HG03280 (cell line): ENCODE measurements around the gene DLGAP4.
"Not testable (repeated sequence)": the region's sequence is repeated elsewhere in the genome, so short reads cannot be mapped to it uniquely, and the experiment has no call there.

Source experiments
- ATAC-seq: cut with Tn5 transposase; IDR thresholded peaks from one replicate; pipeline ENCODE4 v1.9.1; 2021; ENCODE audit warnings: mild to moderate bottlenecking, moderate library complexity; ENCODE audit not compliant: unreplicated experiment

DLGAP4 gene

GRCh38 chr20:36547186-36548005 lies 241.3 kb downstream of the DLGAP4 start:
- no peak for ATAC-seq

GRCh38 chr20:36548006-36548315 lies 241.8 kb downstream of the DLGAP4 start:
- no peak for ATAC-seq

- ATAC-seq: no peak
These were observed 242.8 kb downstream of the DLGAP4 start for GRCh38 chr20:36548704-36549627.

- no peak for ATAC-seq
These were observed 243.4 kb downstream of the DLGAP4 start for GRCh38 chr20:36549628-36549941.

- no peak for ATAC-seq
These were observed 244.0 kb downstream of the DLGAP4 start for GRCh38 chr20:36549942-36550789.

- ATAC-seq: no peak
These were observed 244.7 kb downstream of the DLGAP4 start for GRCh38 chr20:36550790-36551299.

- ATAC-seq: no peak
These were observed 249.1 kb downstream of the DLGAP4 start for GRCh38 chr20:36555248-36555647.

- ATAC-seq: no peak
These were observed 256.6 kb downstream of the DLGAP4 start for GRCh38 chr20:36562724-36563123.

- ATAC-seq: no peak
These were observed 257.2 kb downstream of the DLGAP4 start for GRCh38 chr20:36563374-36563773.

GRCh38 chr20:36564078-36564725 lies 258.1 kb downstream of the DLGAP4 start:
- ATAC-seq: not testable (repeated sequence)

- ATAC-seq: not testable (repeated sequence)
These were observed 258.6 kb downstream of the DLGAP4 start for GRCh38 chr20:36564726-36565121.

GRCh38 chr20:36565520-36565919 lies 259.4 kb downstream of the DLGAP4 start:
- ATAC-seq: no peak

- no peak for ATAC-seq
These were observed 263.8 kb downstream of the DLGAP4 start for GRCh38 chr20:36569847-36570429.

GRCh38 chr20:36571564-36572504 lies 265.7 kb downstream of the DLGAP4 start:
- ATAC-seq: no peak

GRCh38 chr20:36572701-36573102 lies 266.6 kb downstream of the DLGAP4 start:
- ATAC-seq: peak; percentile 30

GRCh38 chr20:36573103-36573797 lies 267.1 kb downstream of the DLGAP4 start, which contains the start of gene TGIF2:
Gene TGIF2, plus strand, starts transcription at chr20:36573597. Its CDS starts 5,178 bp downstream, at chr20:36578775.
- ATAC-seq: peak; percentile 65

- ATAC-seq: peak; percentile 6
These were observed 267.7 kb downstream of the DLGAP4 start for GRCh38 chr20:36573798-36574365.
